Gastroesophageal sphincter (tissue), 2 donors: Measurements from ENCODE around the gene NPHP4.

Experiments used
- POLR2A ChIP-seq, 2 donors: fragments of 450-650 bp; IDR thresholded peaks; one replicate each; pipeline ENCODE4 v1.6.1; 2017; ENCODE audit warnings: antibody characterized with exemption in 2 of 2, mild to moderate bottlenecking in 2 of 2, moderate library complexity in 1 of 2
- POLR2AphosphoS5 ChIP-seq: sonication (generic); formaldehyde crosslinking; IDR thresholded peaks from one replicate; pipeline ENCODE4 v1.6.1; 2017; ENCODE audit warnings: antibody characterized with exemption

- TF ChIP-seq POLR2AphosphoS5 (no peak), POLR2A (IDR thresholded peaks at IDR 0.05) (no peak)
Observed at GRCh38 chr1:5996641-5997270, 4.5 kb upstream of the NPHP4 start.
